H1 (cell line): ENCODE data around the gene ABCA13. TPM values are rescaled to one million over a fixed set of nuclear protein-coding genes. Genes with fewer than 3 reads are reported as not detected.
A peak's percentile ranks its signal among the peaks of the same experiment; 100 is the strongest.

ENCODE experiments used
- CTCF ChIA-PET: fragments of 300-600 bp; sonication (Branson Sonifier 250); formaldehyde crosslinking; loops from one replicate; lab custom pipeline; 2021; ENCODE audit not compliant: partially characterized antibody; lab: Charles Lee
- POLR2A ChIA-PET: fragments of 300-600 bp; sonication (Branson Sonifier 250); formaldehyde crosslinking; loops from one replicate; lab custom pipeline; 2021; ENCODE audit warnings: inconsistent platforms; ENCODE audit not compliant: partially characterized antibody; lab: Charles Lee
- DNase-seq, 2 experiments: peaks; one replicate each; pipeline versions ENCODE4 v3.0.0 to v3.0.0-alpha.2; 2010 to 2022; ENCODE audit warnings: low spot score in 2 of 2, low read depth in 1 of 2, mixed read lengths in 1 of 2
- FAIRE-seq: peaks from 2 replicates; lab custom pipeline; 2011; peaks lifted over from hg19 to GRCh38; lab: Jason Lieb, UNC
- H2AFZ ChIP-seq: 2 replicates; pipeline ENCODE4 v1.8.1; 2012; ENCODE audit warnings: low read length, inconsistent platforms
- H2AK5ac ChIP-seq: 2 replicates; pipeline ENCODE4 v1.6.1; 2013; ENCODE audit warnings: low read depth, low read length
- H2BK120ac ChIP-seq: replicated peaks from 2 replicates; pipeline ENCODE3; 2013; ENCODE audit warnings: low read depth, low read length, inconsistent platforms
- H2BK12ac ChIP-seq: 2 replicates; pipeline ENCODE4 v1.6.1; 2013; ENCODE audit warnings: low read depth, low read length
- H2BK15ac ChIP-seq: 2 replicates; pipeline ENCODE4 v1.6.1; 2013; ENCODE audit warnings: low read length
- H2BK20ac ChIP-seq: 2 replicates; pipeline ENCODE4 v1.6.1; 2013; ENCODE audit warnings: low read length
- H2BK5ac ChIP-seq: 2 replicates; pipeline ENCODE4 v1.6.1; 2013; ENCODE audit warnings: low read depth, low read length
- H3K14ac ChIP-seq: 2 replicates; pipeline ENCODE4 v1.6.1; 2013; ENCODE audit warnings: inconsistent platforms; ENCODE audit not compliant: insufficient read length
- H3K18ac ChIP-seq: 2 replicates; pipeline ENCODE4 v1.6.1; 2013; ENCODE audit warnings: low read length; ENCODE audit errors: extremely low read depth
- H3K23ac ChIP-seq: 2 replicates; pipeline ENCODE4 v1.6.1; 2013; ENCODE audit warnings: inconsistent platforms; ENCODE audit not compliant: insufficient read length
- H3K23me2 ChIP-seq: 2 replicates; pipeline ENCODE4 v1.6.1; 2013; ENCODE audit warnings: low read depth, low read length
- H3K27ac ChIP-seq: 2 replicates; pipeline ENCODE4 v1.6.1; 2011; ENCODE audit warnings: low read depth, low read length, inconsistent platforms
- H3K27me3 ChIP-seq, 4 experiments: replicated peaks in 1 of 4; 1 replicate in 1 of 4; 2 replicates in 3 of 4; pipeline versions ENCODE4 v1.6.1 to v1.8.1; 2011 to 2013; ENCODE audit warnings: low read length in 3 of 4, mild to moderate bottlenecking in 3 of 4, inconsistent platforms in 2 of 4, mixed read lengths in 2 of 4, moderate library complexity in 1 of 4; ENCODE audit not compliant: control insufficient read depth in 3 of 4, insufficient read depth in 3 of 4; ENCODE audit errors: extremely low read depth in 1 of 4
- H3K36me3 ChIP-seq, 4 experiments: 2 replicates each; pipeline versions ENCODE4 v1.6.1 to v1.8.1; 2011 to 2013; ENCODE audit warnings: mild to moderate bottlenecking in 4 of 4, low read length in 3 of 4, moderate library complexity in 2 of 4, control low read depth in 1 of 4, inconsistent platforms in 1 of 4; ENCODE audit not compliant: insufficient read depth in 4 of 4, control insufficient read depth in 2 of 4
- H3K4ac ChIP-seq: replicated peaks from 2 replicates; pipeline ENCODE3; 2013; ENCODE audit warnings: low read length, low read depth, mixed read lengths, inconsistent platforms; ENCODE audit not compliant: insufficient read length
- H3K4me1 ChIP-seq, 4 experiments: replicated peaks in 1 of 4; 1 replicate in 1 of 4; 2 replicates in 3 of 4; pipeline versions ENCODE4 v1.6.1 to v1.8.1; 2011 to 2013; ENCODE audit warnings: low read length in 3 of 4, inconsistent platforms in 2 of 4, mixed read lengths in 1 of 4; ENCODE audit not compliant: insufficient read depth in 4 of 4, control insufficient read depth in 3 of 4
- H3K4me2 ChIP-seq, 2 experiments: 2 replicates each; pipeline versions ENCODE4 v1.6.1 to v1.8.1; 2011 to 2013; ENCODE audit warnings: low read depth in 2 of 2, low read length in 2 of 2, control low read depth in 1 of 2, inconsistent platforms in 1 of 2, mild to moderate bottlenecking in 1 of 2; ENCODE audit not compliant: insufficient read depth in 1 of 2
- H3K4me3 ChIP-seq, 4 experiments: fragments of 200-600, 300-600 bp in 1 of 4; sonication (generic), shearing (Covaris generic), sonication (Bioruptor Twin) in 1 of 4; 2 replicates each; pipeline versions ENCODE4 v1.5.1 to v1.8.1; 2011 to 2016; ENCODE audit warnings: low read length in 4 of 4, low read depth in 3 of 4, control low read depth in 2 of 4, inconsistent platforms in 2 of 4, mild to moderate bottlenecking in 2 of 4, mixed read lengths in 1 of 4, moderate library complexity in 1 of 4; ENCODE audit not compliant: insufficient read depth in 2 of 4; ENCODE audit errors: extremely low read depth in 1 of 4
- H3K56ac ChIP-seq: replicated peaks from 2 replicates; pipeline ENCODE3; 2013; ENCODE audit warnings: low read depth, mild to moderate bottlenecking, mixed read lengths, low read length, inconsistent platforms; ENCODE audit not compliant: insufficient read length
- H3K79me1 ChIP-seq: 2 replicates; pipeline ENCODE4 v1.6.1; 2013; ENCODE audit warnings: low read depth, low read length, control low read depth
- H3K79me2 ChIP-seq, 2 experiments: 2 replicates each; pipeline versions ENCODE4 v1.6.1 to v1.8.1; 2012 to 2013; ENCODE audit warnings: low read length in 2 of 2, mild to moderate bottlenecking in 2 of 2, inconsistent platforms in 1 of 2; ENCODE audit not compliant: insufficient read depth in 2 of 2, control insufficient read depth in 1 of 2
- H3K9ac ChIP-seq, 4 experiments: replicated peaks in 1 of 4; 1 replicate in 1 of 4; 2 replicates in 3 of 4; pipeline versions ENCODE4 v1.6.1 to v1.8.1; 2011 to 2013; ENCODE audit warnings: low read depth in 3 of 4, low read length in 3 of 4, control low read depth in 2 of 4, mild to moderate bottlenecking in 2 of 4, moderate library complexity in 2 of 4, inconsistent platforms in 1 of 4; ENCODE audit errors: extremely low read depth in 1 of 4
- H3K9me3 ChIP-seq, 2 experiments: 2 replicates each; pipeline versions ENCODE4 v1.6.1 to v1.8.1; 2012 to 2013; ENCODE audit warnings: mild to moderate bottlenecking in 2 of 2, moderate library complexity in 2 of 2, control low read depth in 1 of 2, inconsistent platforms in 1 of 2, low read depth in 1 of 2, low read length in 1 of 2, mixed read lengths in 1 of 2; ENCODE audit not compliant: insufficient read depth in 2 of 2
- H4K20me1 ChIP-seq, 2 experiments: replicated peaks in 1 of 2; 2 replicates each; pipeline versions ENCODE3 to v1.8.1; 2011 to 2013; ENCODE audit warnings: inconsistent platforms in 2 of 2, low read length in 2 of 2, mild to moderate bottlenecking in 1 of 2; ENCODE audit not compliant: insufficient read depth in 2 of 2, control insufficient read depth in 1 of 2
- H4K5ac ChIP-seq: 2 replicates; pipeline ENCODE4 v1.6.1; 2013; ENCODE audit warnings: low read length, low read depth, mixed read lengths, inconsistent platforms; ENCODE audit not compliant: insufficient read length
- H4K8ac ChIP-seq: 2 replicates; pipeline ENCODE4 v1.8.0; 2013; ENCODE audit warnings: mild to moderate bottlenecking, moderate library complexity, low read length, inconsistent platforms; ENCODE audit not compliant: insufficient read depth; ENCODE audit errors: extremely low read depth
- H4K91ac ChIP-seq: replicated peaks from 2 replicates; pipeline ENCODE3; 2013; ENCODE audit warnings: low read length, mixed read lengths, inconsistent platforms; ENCODE audit not compliant: insufficient read length
- CTCF ChIP-seq, 3 experiments: IDR thresholded peaks; 1 replicate in 2 of 3; 2 replicates in 1 of 3; pipeline versions ENCODE4 v1.5.1 to v1.6.1; 2011; ENCODE audit warnings: low read length in 3 of 3, mild to moderate bottlenecking in 3 of 3, inconsistent platforms in 2 of 3, low read depth in 1 of 3, moderate library complexity in 1 of 3; ENCODE audit not compliant: insufficient read depth in 1 of 3; ENCODE audit errors: control extremely low read depth in 1 of 3
- EZH2 ChIP-seq: fragments of 200-600 bp; sonication (generic); IDR thresholded peaks from 2 replicates; pipeline ENCODE4 v1.7.1; 2012; ENCODE audit warnings: low read depth, mild to moderate bottlenecking, moderate library complexity, low read length, inconsistent platforms; ENCODE audit not compliant: severe bottlenecking
- JUN ChIP-seq: IDR thresholded peaks from 2 replicates; pipeline ENCODE4 v1.6.1; 2011; ENCODE audit warnings: low read depth, mild to moderate bottlenecking, improper control_type of control experiment, low read length
- JUND ChIP-seq: IDR thresholded peaks from 2 replicates; pipeline ENCODE4 v1.6.1; 2011; ENCODE audit warnings: mild to moderate bottlenecking, improper control_type of control experiment, low read length
- KDM1A ChIP-seq: fragments of 200-600, 300-600 bp; sonication (generic); IDR thresholded peaks from 2 replicates; pipeline ENCODE4 v1.7.1; 2016; ENCODE audit warnings: mild to moderate bottlenecking, low read length, borderline replicate concordance
- RNF2 ChIP-seq: fragments of 200-900, 300-1000 bp; sonication (generic); IDR thresholded peaks from 2 replicates; pipeline ENCODE4 v1.7.1; 2016; ENCODE audit warnings: borderline replicate concordance, low read depth, mild to moderate bottlenecking, antibody characterized with exemption, low read length; ENCODE audit not compliant: poor library complexity, severe bottlenecking; ENCODE audit errors: missing control alignments
- SIX5 ChIP-seq: IDR thresholded peaks from 2 replicates; pipeline ENCODE4 v1.6.1; 2011; ENCODE audit warnings: mild to moderate bottlenecking, low read depth, low read length
- SP1 ChIP-seq: IDR thresholded peaks from 2 replicates; pipeline ENCODE4 v1.6.1; 2011; ENCODE audit warnings: low read depth, low read length
- SP2 ChIP-seq: IDR thresholded peaks from 2 replicates; pipeline ENCODE4 v1.6.1; 2012; ENCODE audit warnings: mild to moderate bottlenecking, low read length, inconsistent platforms
- SP4 ChIP-seq: IDR thresholded peaks from 2 replicates; pipeline ENCODE4 v1.6.1; 2012; ENCODE audit warnings: low read length, inconsistent platforms
- TEAD4 ChIP-seq: IDR thresholded peaks from 2 replicates; pipeline ENCODE4 v1.6.1; 2012; ENCODE audit warnings: low read depth, low read length, inconsistent platforms, mixed read lengths
- WGBS, 2 experiments: shearing (Covaris generic) in 1 of 2; methylation state at CpG; one replicate each; pipeline versions ENCODE4 v1.1.6 to v1.1.7; 2013 to 2015; ENCODE audit warnings: low lambda C conversion rate in 2 of 2, mixed read lengths in 2 of 2, inconsistent platforms in 1 of 2, low coverage in 1 of 2, missing lambda C conversion rate in 1 of 2; ENCODE audit not compliant: insufficient replicate concordance in 2 of 2, insufficient coverage in 1 of 2, insufficient read length in 1 of 2; ENCODE audit errors: extremely low coverage in 1 of 2, missing lambda C conversion rate in 1 of 2; 5-methylcytosine and 5-hydroxymethylcytosine counted together
- polyA plus RNA-seq, 7 experiments: library from polyadenylated mRNA; depleted of rRNA in 3 of 7; stranded (reverse) in 5 of 7; unstranded in 2 of 7; fragments of >200 nt in 5 of 7; fragments of 200-250 nt in 2 of 7; gene quantifications; 1 replicate in 5 of 7; 2 replicates in 1 of 7; 4 replicates in 1 of 7; pipeline versions ENCODE4 v1.2.1 to v1.2.3, GENCODE V29; 2011 to 2013; ENCODE audit warnings: missing spikeins in 2 of 7, mixed read lengths in 2 of 7
- total RNA-seq: library from RNA; stranded (reverse); fragmentation: NEBNext Ultra II Directional; extraction: Animal tissue kit (Norgen Biotek cat#: 25700); gene quantifications from 2 replicates; pipeline ENCODE4 v1.2.1, GENCODE V29; 2021

ABCA13 gene
- total and polyA plus RNA-seq, 2 of the 8 experiments (the other 6 are each of a cell fraction or from before 2014, with no cell fraction given) = 0.07 to 0.09 TPM

- Histone ChIP-seq H2AK5ac (no peak overlapping the region), H3K79me2 (no peaks in the 10 kb centered on the region), H3K4ac (no peak overlapping the region), H2BK20ac (no peak overlapping the region), H3K79me1 (no peaks in the 10 kb centered on the region), H3K23ac (no peak overlapping the region), H3K27ac (no peak overlapping the region), H4K5ac (no peak overlapping the region), H2AFZ (no peak overlapping the region), H4K20me1 (no peaks in the 10 kb centered on the region), H2BK120ac (no peak overlapping the region), H2BK5ac (no peak overlapping the region), H3K4me1 (0 out of 7 replicates have a peak, but pooled peaks cover 0 to 2% (median 0%) of the 10 kb centered on the region in 4 experiments), H3K9me3 (no peaks in the 10 kb centered on the region), H3K23me2 (no peaks in the 10 kb centered on the region), H3K18ac (no peak overlapping the region), H3K4me2 (no peak overlapping the region), H4K91ac (peak overlapping the region; percentile 23), H3K27me3 (no peaks in the 10 kb centered on the region), H4K8ac (no peak overlapping the region), H2BK15ac (no peak overlapping the region), H3K9ac (no peak overlapping the region), H3K36me3 (no peaks in the 10 kb centered on the region), H2BK12ac (no peak overlapping the region), H3K56ac (no peak overlapping the region), H3K14ac (no peak overlapping the region), H3K4me3 (no peak overlapping the region)
- 57% methylated on average over 3 of the region's 3 CpGs; no CpG with 5 or more reads in 1 of the 2 experiments for WGBS, 2 experiments
- ChIA-PET CTCF (interaction anchor here (2.1 kb wide), 1 partner anchor 450 kb away, joined by 8 read pairs; no protein-coding TSS in a partner anchor), POLR2A (no interaction called here)
- FAIRE-seq = peak; percentile 80
- no peak for DNase-seq
- TF ChIP-seq SP2 (no peak), TEAD4 (no peak), EZH2 (no peak), RNF2 (no peak), CTCF (IDR thresholded peaks at IDR 0.05; ENCODE audit: control extremely low read depth in 1 of 3, insufficient read depth in 1 of 3, low read depth in 1 of 3, low read length in 3 of 3) (peak; percentile 68 to 85 (median 71)), SP4 (no peak), SIX5 (no peak), JUN (no peak), KDM1A (peak; percentile 72; the same call in 1 of the 2 replicates), JUND (no peak), SP1 (no peak)
These were observed 253.5 kb downstream of the ABCA13 start for GRCh38 chr7:48424731-48425130.
